HFFc6 (cell line): ENCODE results near the gene VAC14. TPM values are rescaled to one million over a fixed set of nuclear protein-coding genes. Genes with fewer than 3 reads are reported as not detected.

Source experiments
- DNase-seq: peaks from one replicate; pipeline ENCODE4 v3.0.0-alpha.2; 2018
- H3K27ac Mint-ChIP-seq: 2 replicates; pipeline ENCODE4 v1.8.0; 2020; ENCODE audit warnings: mild to moderate bottlenecking, mixed read lengths
- H3K27me3 Mint-ChIP-seq: 2 replicates; pipeline ENCODE4 v1.8.0; 2021; ENCODE audit warnings: mild to moderate bottlenecking, moderate library complexity, mixed read lengths; ENCODE audit not compliant: insufficient read depth
- H3K36me3 Mint-ChIP-seq: 2 replicates; pipeline ENCODE4 v1.8.0; 2021; ENCODE audit warnings: low read depth, mixed read lengths
- H3K4me1 Mint-ChIP-seq: 2 replicates; pipeline ENCODE4 v1.8.0; 2020; ENCODE audit warnings: low read depth, mixed read lengths
- H3K4me3 Mint-ChIP-seq: 2 replicates; pipeline ENCODE4 v1.8.0; 2020; ENCODE audit warnings: mild to moderate bottlenecking, moderate library complexity, mixed read lengths
- H3K9me3 Mint-ChIP-seq: 2 replicates; pipeline ENCODE4 v1.8.0; 2020; ENCODE audit warnings: mild to moderate bottlenecking, mixed read lengths
- CTCF ChIP-seq: fragments of 200-600 bp; sonication (generic); IDR thresholded peaks from 2 replicates; pipeline ENCODE4 v1.5.0; 2021; ENCODE audit warnings: antibody characterized with exemption, mild to moderate bottlenecking
- total RNA-seq, 6 experiments: library from RNA; stranded (reverse); fragmentation: NEBNext Ultra II Directional; extraction: Animal tissue kit (Norgen Biotek cat#: 25700); gene quantifications; 2 replicates in 1 of 6; 3 replicates in 5 of 6; pipeline ENCODE4 v1.2.3, GENCODE V29; 2021

The VAC14 gene
- total RNA-seq, 6 experiments from 2014 or later: 34.5 to 45.5 (median 37.6) TPM

DNA sequence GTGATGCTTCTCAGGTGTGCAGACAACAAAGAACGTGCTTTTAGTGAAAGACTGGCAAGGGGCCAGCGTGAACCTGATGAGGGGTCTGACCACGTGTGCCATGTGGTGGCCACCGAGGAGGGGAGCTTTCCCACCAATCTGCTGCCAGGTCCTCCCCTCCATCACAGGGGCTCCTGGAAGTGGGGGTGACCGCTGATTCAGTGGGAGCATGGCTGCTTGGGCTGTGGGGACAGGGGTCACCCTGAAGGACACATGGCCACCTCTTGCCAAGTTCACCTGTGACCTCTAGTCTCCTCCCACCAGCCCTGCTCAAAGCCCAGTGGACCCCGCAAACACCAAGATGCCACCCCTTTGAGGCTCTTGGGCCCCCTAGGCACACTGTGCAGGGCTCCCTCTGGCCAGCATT lies 77.2 kb downstream of the VAC14 start:
- Mint-ChIP-seq H3K4me1 (peaks cover 10% of the 10 kb centered on the region; the same call in 1 of the 2 replicates), H3K36me3 (peaks cover 22% of the 10 kb centered on the region), H3K27ac (no peak overlapping the region), H3K27me3 (no peaks in the 10 kb centered on the region; the same call in 1 of the 2 replicates), H3K9me3 (no peaks in the 10 kb centered on the region), H3K4me3 (no peak overlapping the region)
- TF ChIP-seq CTCF: no peak
- DNase-seq: no peak

DNA sequence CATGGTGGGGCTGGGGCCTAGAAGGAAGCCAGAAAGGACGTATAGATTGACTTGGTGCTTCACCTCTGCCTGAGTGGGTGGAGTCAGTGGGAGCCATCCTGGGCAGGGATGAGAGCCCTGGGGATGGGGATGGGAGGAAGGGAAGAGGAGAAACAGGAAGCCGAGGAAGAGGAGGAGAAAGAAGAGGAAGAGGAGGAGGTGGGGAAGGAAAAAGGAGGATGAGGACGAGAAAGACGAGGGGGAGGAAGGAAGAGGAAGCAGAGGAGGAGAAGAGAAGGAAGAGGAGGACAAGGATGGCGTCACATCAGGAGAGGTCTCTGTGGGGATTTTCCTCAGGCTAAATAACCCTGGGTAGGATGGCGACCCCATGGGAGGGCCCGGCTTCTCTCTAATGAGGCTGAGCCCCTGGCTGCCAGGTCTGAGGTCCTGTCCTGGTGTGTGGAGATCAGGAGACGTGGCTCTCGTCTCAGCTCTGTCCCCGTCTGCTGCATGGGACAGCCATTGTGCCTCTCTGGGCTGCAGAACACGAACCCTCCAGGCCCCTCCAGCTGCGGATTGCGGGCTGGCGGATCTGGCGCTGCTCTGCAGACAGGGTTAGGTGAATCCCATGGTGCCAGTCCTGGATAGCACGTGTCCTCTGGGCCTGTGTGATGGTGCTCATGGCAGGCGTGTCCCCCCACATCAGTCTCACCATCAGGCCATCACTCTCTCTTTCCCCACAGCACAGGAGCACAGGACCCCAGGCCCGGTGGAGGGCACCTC lies 79.6 kb downstream of the VAC14 start:
- no peak for DNase-seq
- Mint-ChIP-seq H3K27me3 (no peaks in the 10 kb centered on the region), H3K36me3 (peaks cover 22% of the 10 kb centered on the region), H3K27ac (peak overlapping the region; percentile 15; the same call in 1 of the 2 replicates), H3K4me1 (peaks cover 14% of the 10 kb centered on the region), H3K9me3 (no peaks in the 10 kb centered on the region), H3K4me3 (no peak overlapping the region)
- TF ChIP-seq CTCF: no peak

DNA sequence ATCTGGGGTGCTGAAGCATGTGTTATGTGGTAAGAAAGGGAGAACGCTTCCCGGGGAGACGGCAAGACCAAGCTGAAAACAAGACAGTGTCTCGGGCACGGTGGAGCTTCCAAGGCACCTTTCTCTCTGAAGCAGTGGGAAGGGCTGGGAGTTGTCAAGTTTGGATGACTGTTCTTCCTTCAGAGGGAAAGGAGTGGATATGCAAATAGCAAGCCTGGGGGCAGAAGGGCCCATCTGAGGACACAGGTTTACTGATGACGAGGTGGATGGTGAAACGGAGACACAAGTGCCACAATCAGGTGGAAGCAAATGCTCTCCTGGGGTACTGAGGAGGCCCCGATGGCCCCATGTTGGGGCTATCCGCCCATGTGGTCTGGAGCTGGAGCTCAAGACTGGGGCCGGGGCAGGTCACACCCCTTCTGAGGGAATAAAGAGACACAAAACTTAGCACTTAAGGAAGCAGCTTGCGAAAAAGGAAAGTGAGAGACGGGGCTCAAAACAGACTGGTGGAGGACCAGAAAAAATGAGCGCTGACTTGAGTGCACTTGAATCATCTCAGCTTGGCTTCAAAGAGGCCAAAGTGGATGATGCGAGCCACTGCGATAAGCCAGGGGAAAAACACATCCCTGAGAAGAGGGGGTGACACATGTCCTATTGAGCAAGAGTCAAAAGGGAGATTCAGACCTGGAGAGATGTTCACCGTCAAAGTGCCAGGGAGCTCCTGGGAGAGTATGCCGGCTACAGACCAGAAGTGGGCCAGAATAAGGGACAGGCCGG lies 80.3 kb downstream of the VAC14 start:
- Mint-ChIP-seq H3K4me3 (no peak overlapping the region; the same call in 1 of the 2 replicates), H3K9me3 (no peaks in the 10 kb centered on the region)
- no peak for TF ChIP-seq CTCF

DNA sequence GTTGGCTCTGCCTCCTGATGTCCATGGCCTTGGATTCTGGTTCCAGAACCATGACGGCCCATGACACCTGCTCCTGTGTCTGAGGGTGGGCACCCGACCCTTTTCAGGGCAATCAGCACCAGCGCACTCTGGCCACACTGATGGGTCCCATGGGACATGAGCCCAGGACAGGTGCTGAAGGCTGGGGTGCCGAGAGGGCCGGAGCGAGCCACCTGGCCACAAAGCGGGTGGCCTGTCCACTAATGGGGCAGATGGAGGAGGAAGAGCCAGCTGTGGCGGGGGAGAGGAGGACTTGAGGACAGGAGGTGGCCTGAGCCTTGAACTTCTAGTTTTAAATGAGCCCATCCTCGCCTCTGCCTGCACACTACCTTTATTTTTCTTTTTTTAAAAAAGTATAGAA lies 83.9 kb downstream of the VAC14 start:
- Mint-ChIP-seq H3K4me1 (peaks cover 51% of the 10 kb centered on the region), H3K9me3 (no peaks in the 10 kb centered on the region), H3K36me3 (peaks cover 22% of the 10 kb centered on the region), H3K27me3 (no peaks in the 10 kb centered on the region), H3K4me3 (no peak overlapping the region), H3K27ac (0 out of 2 replicates have a peak overlapping the region, but pooled peaks have one; percentile 98)
- DNase-seq: no peak
- no peak for TF ChIP-seq CTCF

More for the DNA sequence above, 80.3 kb downstream of the VAC14 start:
- peaks cover 22% of the 10 kb centered on the region for H3K36me3 Mint-ChIP-seq
- peak overlapping the region; percentile 15; the same call in 1 of the 2 replicates for H3K27ac Mint-ChIP-seq
- no peak for DNase-seq
- peaks cover 22% of the 10 kb centered on the region for H3K4me1 Mint-ChIP-seq
- H3K27me3 Mint-ChIP-seq: no peaks in the 10 kb centered on the region

- H3K9me3 Mint-ChIP-seq: no peaks in the 10 kb centered on the region
- H3K27me3 Mint-ChIP-seq: no peaks in the 10 kb centered on the region
- TF ChIP-seq CTCF: no peak
- H3K27ac Mint-ChIP-seq: peak overlapping the region; percentile 98
- H3K4me1 Mint-ChIP-seq: peaks cover 49% of the 10 kb centered on the region
- no peak for DNase-seq
- peaks cover 19% of the 10 kb centered on the region for H3K36me3 Mint-ChIP-seq
- peak overlapping the region; percentile 67 for H3K4me3 Mint-ChIP-seq
These were observed 85.0 kb downstream of the VAC14 start for GRCh38 chr16:70715860-70716357.
